OCI-LY3 (cell line): ENCODE results near the gene APAF1.

ENCODE experiments used
- H2AFZ ChIP-seq: fragments of 200-600, 300-600 bp; shearing (Covaris generic); 2 replicates; pipeline ENCODE4 v1.6.0; 2014; ENCODE audit warnings: antibody characterized with exemption, low read depth, low read length
- H3K27ac ChIP-seq: fragments of 200-600, 300-600 bp; sonication (generic); 2 replicates; pipeline ENCODE4 v1.5.1; 2014; ENCODE audit warnings: mild to moderate bottlenecking, low read length, moderate library complexity, mixed read lengths
- H3K27me3 ChIP-seq: fragments of 200-600, 300-600 bp; sonication (generic); 2 replicates; pipeline ENCODE4 v1.6.1; 2014; ENCODE audit warnings: low read depth, low read length, mixed read lengths
- H3K36me3 ChIP-seq: fragments of 200-600, 300-600 bp; sonication (generic); replicated peaks from 2 replicates; pipeline ENCODE3; 2014; ENCODE audit warnings: low read depth, low read length, mixed read lengths
- H3K4me1 ChIP-seq: fragments of 300-600, 200-600 bp; sonication (generic); 2 replicates; pipeline ENCODE4 v1.6.1; 2014; ENCODE audit warnings: low read length, mixed read lengths
- H3K4me2 ChIP-seq: fragments of 200-600, 300-600 bp; sonication (generic); 2 replicates; pipeline ENCODE4 v1.6.1; 2014; ENCODE audit warnings: low read length, mixed read lengths
- H3K4me3 ChIP-seq: fragments of 300-600, 200-600 bp; sonication (generic); 2 replicates; pipeline ENCODE4 v1.5.1; 2014; ENCODE audit warnings: antibody characterized with exemption, mild to moderate bottlenecking, low read length, moderate library complexity
- H3K79me2 ChIP-seq: fragments of 300-600, 200-600 bp; shearing (Covaris generic); 2 replicates; pipeline ENCODE4 v1.6.1; 2014; ENCODE audit warnings: mild to moderate bottlenecking, low read length, mixed read lengths
- H3K9ac ChIP-seq: fragments of 300-600, 200-600 bp; shearing (Covaris generic); 2 replicates; pipeline ENCODE4 v1.6.0; 2014; ENCODE audit warnings: mild to moderate bottlenecking, low read length, moderate library complexity
- H3K9me3 ChIP-seq: fragments of 200-600, 300-600 bp; shearing (Covaris generic); 2 replicates; pipeline ENCODE4 v1.6.1; 2014; ENCODE audit warnings: low read length, mixed read lengths; ENCODE audit not compliant: insufficient read depth
- H4K20me1 ChIP-seq: fragments of 200-600, 300-600 bp; sonication (generic); 2 replicates; pipeline ENCODE4 v1.6.1; 2016; ENCODE audit warnings: low read length, mixed read lengths; ENCODE audit not compliant: insufficient read depth
- CTCF ChIP-seq: fragments of 200-600, 300-600 bp; sonication (generic); IDR thresholded peaks from 2 replicates; pipeline ENCODE4 v1.5.1; 2014; ENCODE audit warnings: antibody characterized with exemption, low read length, low read depth
- EZH2phosphoT487 ChIP-seq: fragments of 200-600 bp; shearing (Covaris generic); IDR thresholded peaks from 2 replicates; pipeline ENCODE4 v1.6.1; 2018; ENCODE audit warnings: antibody characterized with exemption, mixed run types, low read depth

APAF1 gene

DNA sequence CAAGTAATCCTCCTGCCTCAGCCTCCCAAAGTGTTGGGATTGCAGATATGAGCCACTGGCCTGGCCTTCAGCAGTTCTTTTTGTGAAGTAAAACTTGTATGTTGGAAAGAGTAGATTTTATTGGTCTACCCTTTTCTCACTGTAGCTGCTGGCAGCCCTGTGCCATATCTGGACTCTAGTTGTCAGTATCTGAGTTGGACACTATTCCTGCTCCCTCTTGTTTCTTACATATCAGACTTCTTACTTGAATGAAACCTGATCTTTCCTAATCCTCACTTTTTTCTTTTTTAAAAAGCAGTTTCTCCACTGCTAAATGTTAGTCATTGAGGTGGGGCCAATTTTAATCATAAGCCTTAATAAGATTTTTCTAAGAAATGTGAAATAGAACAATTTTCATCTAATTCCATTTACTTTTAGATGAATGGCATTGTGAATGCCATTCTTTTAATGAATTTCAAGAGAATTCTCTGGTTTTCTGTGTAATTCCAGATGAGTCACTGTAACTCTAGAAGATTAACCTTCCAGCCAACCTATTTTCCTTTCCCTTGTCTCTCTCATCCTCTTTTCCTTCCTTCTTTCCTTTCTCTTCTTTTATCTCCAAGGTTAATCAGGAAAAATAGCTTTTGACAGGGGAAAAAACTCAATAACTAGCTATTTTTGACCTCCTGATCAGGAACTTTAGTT, 88.7 kb downstream of the APAF1 start:
- no peak overlapping the region for H3K9ac ChIP-seq
- H3K79me2 ChIP-seq: no peaks in the 10 kb centered on the region
- H3K27me3 ChIP-seq: no peaks in the 10 kb centered on the region
- H3K36me3 ChIP-seq: peaks cover 7% of the 10 kb centered on the region
- H2AFZ ChIP-seq: no peak overlapping the region
- H3K9me3 ChIP-seq: no peaks in the 10 kb centered on the region
- TF ChIP-seq CTCF (no peak), EZH2phosphoT487 (no peak)
- H3K4me2 ChIP-seq: no peak overlapping the region
- no peaks in the 10 kb centered on the region for H4K20me1 ChIP-seq
- no peak overlapping the region for H3K27ac ChIP-seq
- H3K4me1 ChIP-seq: no peaks in the 10 kb centered on the region
- H3K4me3 ChIP-seq: no peak overlapping the region

- Histone ChIP-seq H4K20me1 (no peaks in the 10 kb centered on the region), H3K4me2 (no peak overlapping the region), H3K4me1 (no peaks in the 10 kb centered on the region), H3K36me3 (peaks cover 7% of the 10 kb centered on the region), H3K79me2 (no peaks in the 10 kb centered on the region), H3K27me3 (no peaks in the 10 kb centered on the region), H3K9ac (no peak overlapping the region), H3K9me3 (no peaks in the 10 kb centered on the region), H2AFZ (no peak overlapping the region), H3K27ac (no peak overlapping the region), H3K4me3 (no peak overlapping the region)
- TF ChIP-seq EZH2phosphoT487 (no peak), CTCF (no peak)
These were observed 90.7 kb downstream of the APAF1 start for GRCh38 chr12:98735821-98736220.

DNA sequence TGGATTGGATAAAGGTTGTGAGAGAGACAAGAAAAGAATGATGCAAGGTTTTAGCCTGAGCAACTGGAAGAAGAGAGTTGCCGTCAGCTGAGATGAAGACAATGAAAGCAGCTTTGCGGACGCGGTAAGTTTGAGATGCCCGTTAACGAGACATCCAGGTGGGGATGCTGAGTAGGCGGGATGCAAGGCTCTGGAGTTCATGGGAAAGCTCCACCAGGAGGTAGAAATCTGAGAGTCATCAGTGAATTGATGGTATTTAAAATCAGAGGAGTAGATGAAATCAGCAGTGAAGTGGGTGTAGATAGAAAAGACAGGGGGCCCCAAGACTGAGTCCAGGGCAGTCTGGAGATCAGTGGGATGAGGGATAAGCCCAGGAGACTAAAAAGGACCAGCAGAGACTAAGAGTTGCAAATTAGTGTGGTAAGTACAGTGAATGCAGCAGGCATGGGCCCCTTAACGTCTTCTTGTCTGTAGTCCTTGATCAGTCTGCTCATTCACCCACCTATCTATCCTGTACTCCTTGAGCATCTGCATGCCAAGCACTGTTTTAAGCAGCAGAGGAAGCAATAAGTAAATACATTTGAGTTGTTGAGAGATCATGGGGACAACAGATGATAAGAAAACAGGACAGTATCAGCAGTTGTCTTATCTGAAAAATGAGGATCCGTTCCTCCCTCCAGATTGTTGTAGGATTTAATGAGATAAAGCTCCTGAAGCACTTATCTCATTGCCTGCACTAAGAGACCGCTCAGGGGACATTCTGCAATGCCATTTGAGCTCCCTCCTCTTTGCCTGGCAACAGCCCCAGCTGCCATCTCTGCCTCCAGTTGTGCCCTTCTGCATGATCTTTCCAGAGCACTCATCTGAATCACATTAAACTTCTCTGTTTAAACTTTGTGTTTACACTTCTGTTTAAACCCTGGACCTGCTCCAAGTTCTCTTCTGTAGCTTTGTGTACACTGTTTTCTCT, 91.5 kb downstream of the APAF1 start:
- Histone ChIP-seq H3K79me2 (no peaks in the 10 kb centered on the region), H3K4me1 (no peaks in the 10 kb centered on the region), H4K20me1 (no peaks in the 10 kb centered on the region), H3K4me2 (no peak overlapping the region), H3K9ac (no peak overlapping the region), H3K27ac (no peak overlapping the region), H3K27me3 (no peaks in the 10 kb centered on the region), H3K9me3 (no peaks in the 10 kb centered on the region), H3K36me3 (peaks cover 7% of the 10 kb centered on the region), H2AFZ (no peak overlapping the region), H3K4me3 (no peak overlapping the region)
- TF ChIP-seq EZH2phosphoT487 (no peak), CTCF (no peak)

DNA sequence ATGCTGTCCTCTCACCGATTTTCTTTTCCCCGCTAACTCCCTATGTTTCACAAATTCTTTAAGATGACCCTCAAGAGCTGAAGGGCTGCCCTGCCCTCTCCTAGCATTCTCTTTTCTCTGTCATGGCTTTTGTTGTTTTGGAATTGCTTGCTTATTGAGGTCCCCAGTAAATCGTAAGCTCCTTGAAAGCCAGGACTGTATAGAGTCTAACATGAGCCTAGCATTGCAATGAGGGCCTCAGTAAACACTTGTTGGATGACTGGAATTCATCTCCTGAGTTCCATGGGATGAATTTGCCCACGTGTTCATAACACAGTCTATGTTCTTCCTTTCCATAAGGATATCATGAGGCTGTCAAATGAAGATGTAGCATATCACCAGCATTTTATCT, 92.2 kb downstream of the APAF1 start:
- Histone ChIP-seq H3K36me3 (peaks cover 5% of the 10 kb centered on the region), H3K79me2 (no peaks in the 10 kb centered on the region), H3K4me2 (no peak overlapping the region), H3K4me1 (no peaks in the 10 kb centered on the region), H3K27ac (no peak overlapping the region), H3K9me3 (no peaks in the 10 kb centered on the region), H3K27me3 (no peaks in the 10 kb centered on the region), H2AFZ (no peak overlapping the region), H3K9ac (no peak overlapping the region), H3K4me3 (no peak overlapping the region), H4K20me1 (no peaks in the 10 kb centered on the region)
- TF ChIP-seq CTCF (no peak), EZH2phosphoT487 (no peak)
